HepG2 (cell line): ENCODE measurements around the gene TRAPPC4. TPM values are rescaled to one million over a fixed set of nuclear protein-coding genes. Genes with fewer than 3 reads are reported as not detected.
A peak's percentile ranks its signal among the peaks of the same experiment; 100 is the strongest.

ENCODE experiments used
- POLR2G ChIP-seq: fragments of 200-400 bp; formaldehyde crosslinking; IDR thresholded peaks from 2 replicates; pipeline ENCODE4 v1.6.1; 2018; ENCODE audit warnings: mild to moderate bottlenecking, low read depth, low read length, moderate library complexity
- SUZ12 ChIP-seq: fragments of 150-350 bp; IDR thresholded peaks from 2 replicates; pipeline ENCODE4 v1.6.1; 2014; ENCODE audit warnings: low read depth, low read length
- ZBTB42 ChIP-seq: sonication (generic); formaldehyde crosslinking; IDR thresholded peaks from 2 replicates; pipeline ENCODE4 v1.5.0; 2020; ENCODE audit warnings: mild to moderate bottlenecking, missing genetic modification reagents
- ZC3H4 ChIP-seq: sonication (generic); formaldehyde crosslinking; IDR thresholded peaks from 2 replicates; pipeline ENCODE4 v1.4.0; 2020; ENCODE audit warnings: missing genetic modification reagents, borderline replicate concordance
- ZKSCAN8 ChIP-seq: IDR thresholded peaks from 2 replicates; pipeline ENCODE4 v1.6.1; 2016; ENCODE audit warnings: borderline replicate concordance, missing genetic modification reagents, missing compliant biosample characterization
- ZNF281 ChIP-seq: sonication (generic); formaldehyde crosslinking; IDR thresholded peaks from 2 replicates; pipeline ENCODE4 v1.4.0; 2020; ENCODE audit warnings: missing genetic modification reagents, borderline replicate concordance
- ZNF570 ChIP-seq: sonication (generic); formaldehyde crosslinking; IDR thresholded peaks from 2 replicates; pipeline ENCODE4 v1.4.0; 2020; ENCODE audit warnings: mild to moderate bottlenecking, missing genetic modification reagents, borderline replicate concordance
- ZNF782 ChIP-seq: sonication (generic); formaldehyde crosslinking; IDR thresholded peaks from 2 replicates; pipeline ENCODE4 v1.4.0; 2020; ENCODE audit warnings: missing genetic modification reagents, mild to moderate bottlenecking, borderline replicate concordance
- ZSCAN25 ChIP-seq: sonication (generic); formaldehyde crosslinking; IDR thresholded peaks from 2 replicates; pipeline ENCODE4 v1.8.0; 2022; ENCODE audit warnings: mild to moderate bottlenecking, missing genetic modification reagents
- ZSCAN31 ChIP-seq: sonication (generic); formaldehyde crosslinking; IDR thresholded peaks from 2 replicates; pipeline ENCODE4 v1.5.0; 2020; ENCODE audit warnings: low read depth, mild to moderate bottlenecking, missing genetic modification reagents
- ZZZ3 ChIP-seq: sonication (generic); formaldehyde crosslinking; IDR thresholded peaks from 2 replicates; pipeline ENCODE4 v1.4.0; 2020; ENCODE audit warnings: missing genetic modification reagents, mild to moderate bottlenecking, borderline replicate concordance
- polyA plus RNA-seq, 8 experiments: library from polyadenylated mRNA; depleted of rRNA in 3 of 8; stranded (reverse) in 7 of 8; unstranded in 1 of 8; fragments of >200 nt; fragmentation: Illumina TruSeq in 4 of 8; extraction: Trizol in 4 of 8; gene quantifications; 2 replicates each; pipeline versions ENCODE4 v1.2.1 to v1.2.3, GENCODE V29; 2011 to 2016; ENCODE audit warnings: low read depth in 4 of 8, missing spikeins in 1 of 8, mixed read lengths in 1 of 8; ENCODE audit not compliant: insufficient read depth in 1 of 8
- total RNA-seq, 5 experiments: library from RNA; depleted of rRNA; stranded (reverse); fragments of >200 nt; fragmentation: Illumina TruSeq; extraction: Trizol; gene quantifications; 2 replicates each; pipeline ENCODE4 v1.2.3, GENCODE V29; 2016; ENCODE audit warnings: low read depth in 1 of 5
- TF ChIP-seq, protein P1 (sequence below): sonication (generic); formaldehyde crosslinking; IDR thresholded peaks from 2 replicates; pipeline ENCODE4 v1.4.0; 2020; ENCODE audit warnings: missing genetic modification reagents
- TF ChIP-seq, protein P2 (sequence below): sonication (generic); formaldehyde crosslinking; IDR thresholded peaks from 2 replicates; pipeline ENCODE4 v1.9.0; 2021; ENCODE audit warnings: missing genetic modification reagents, borderline replicate concordance
- TF ChIP-seq, protein P3 (sequence below): sonication (generic); formaldehyde crosslinking; IDR thresholded peaks from 2 replicates; pipeline ENCODE4 v1.5.1; 2020; ENCODE audit warnings: missing genetic modification reagents, mild to moderate bottlenecking, borderline replicate concordance
- TF ChIP-seq, protein P4 (sequence below): sonication (generic); formaldehyde crosslinking; IDR thresholded peaks from 2 replicates; pipeline ENCODE4 v1.8.0; 2022; ENCODE audit warnings: missing genetic modification reagents, mild to moderate bottlenecking, inconsistent platforms, borderline replicate concordance

TRAPPC4 gene
- total and polyA plus RNA-seq, 2 of the 13 experiments (the other 11 are each of a cell fraction or from before 2014, with no cell fraction given): 97.4 to 140 TPM

- TF ChIP-seq ZC3H4: no peak
- no peak for TF ChIP-seq ZSCAN25 (CRISPR knock-in tag)
- TF ChIP-seq, protein P1, sequence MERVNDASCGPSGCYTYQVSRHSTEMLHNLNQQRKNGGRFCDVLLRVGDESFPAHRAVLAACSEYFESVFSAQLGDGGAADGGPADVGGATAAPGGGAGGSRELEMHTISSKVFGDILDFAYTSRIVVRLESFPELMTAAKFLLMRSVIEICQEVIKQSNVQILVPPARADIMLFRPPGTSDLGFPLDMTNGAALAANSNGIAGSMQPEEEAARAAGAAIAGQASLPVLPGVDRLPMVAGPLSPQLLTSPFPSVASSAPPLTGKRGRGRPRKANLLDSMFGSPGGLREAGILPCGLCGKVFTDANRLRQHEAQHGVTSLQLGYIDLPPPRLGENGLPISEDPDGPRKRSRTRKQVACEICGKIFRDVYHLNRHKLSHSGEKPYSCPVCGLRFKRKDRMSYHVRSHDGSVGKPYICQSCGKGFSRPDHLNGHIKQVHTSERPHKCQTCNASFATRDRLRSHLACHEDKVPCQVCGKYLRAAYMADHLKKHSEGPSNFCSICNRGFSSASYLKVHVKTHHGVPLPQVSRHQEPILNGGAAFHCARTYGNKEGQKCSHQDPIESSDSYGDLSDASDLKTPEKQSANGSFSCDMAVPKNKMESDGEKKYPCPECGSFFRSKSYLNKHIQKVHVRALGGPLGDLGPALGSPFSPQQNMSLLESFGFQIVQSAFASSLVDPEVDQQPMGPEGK (CRISPR knock-in tag): no peak; the same call in 1 of the 2 replicates
- TF ChIP-seq ZBTB42 (CRISPR knock-in tag): no peak
- TF ChIP-seq ZSCAN31 (CRISPR knock-in tag): peak; percentile 65; the same call in 1 of the 2 replicates
- TF ChIP-seq POLR2G: peak; percentile 95
- TF ChIP-seq, protein P2, sequence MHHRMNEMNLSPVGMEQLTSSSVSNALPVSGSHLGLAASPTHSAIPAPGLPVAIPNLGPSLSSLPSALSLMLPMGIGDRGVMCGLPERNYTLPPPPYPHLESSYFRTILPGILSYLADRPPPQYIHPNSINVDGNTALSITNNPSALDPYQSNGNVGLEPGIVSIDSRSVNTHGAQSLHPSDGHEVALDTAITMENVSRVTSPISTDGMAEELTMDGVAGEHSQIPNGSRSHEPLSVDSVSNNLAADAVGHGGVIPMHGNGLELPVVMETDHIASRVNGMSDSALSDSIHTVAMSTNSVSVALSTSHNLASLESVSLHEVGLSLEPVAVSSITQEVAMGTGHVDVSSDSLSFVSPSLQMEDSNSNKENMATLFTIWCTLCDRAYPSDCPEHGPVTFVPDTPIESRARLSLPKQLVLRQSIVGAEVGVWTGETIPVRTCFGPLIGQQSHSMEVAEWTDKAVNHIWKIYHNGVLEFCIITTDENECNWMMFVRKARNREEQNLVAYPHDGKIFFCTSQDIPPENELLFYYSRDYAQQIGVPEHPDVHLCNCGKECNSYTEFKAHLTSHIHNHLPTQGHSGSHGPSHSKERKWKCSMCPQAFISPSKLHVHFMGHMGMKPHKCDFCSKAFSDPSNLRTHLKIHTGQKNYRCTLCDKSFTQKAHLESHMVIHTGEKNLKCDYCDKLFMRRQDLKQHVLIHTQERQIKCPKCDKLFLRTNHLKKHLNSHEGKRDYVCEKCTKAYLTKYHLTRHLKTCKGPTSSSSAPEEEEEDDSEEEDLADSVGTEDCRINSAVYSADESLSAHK (CRISPR knock-in tag): no peak
- TF ChIP-seq ZKSCAN8 (CRISPR knock-in tag): no peak
- TF ChIP-seq ZZZ3: peak; percentile 41; the same call in 1 of the 2 replicates
- TF ChIP-seq SUZ12: no peak
- no peak for TF ChIP-seq ZNF570 (CRISPR knock-in tag)
- TF ChIP-seq, protein P3, sequence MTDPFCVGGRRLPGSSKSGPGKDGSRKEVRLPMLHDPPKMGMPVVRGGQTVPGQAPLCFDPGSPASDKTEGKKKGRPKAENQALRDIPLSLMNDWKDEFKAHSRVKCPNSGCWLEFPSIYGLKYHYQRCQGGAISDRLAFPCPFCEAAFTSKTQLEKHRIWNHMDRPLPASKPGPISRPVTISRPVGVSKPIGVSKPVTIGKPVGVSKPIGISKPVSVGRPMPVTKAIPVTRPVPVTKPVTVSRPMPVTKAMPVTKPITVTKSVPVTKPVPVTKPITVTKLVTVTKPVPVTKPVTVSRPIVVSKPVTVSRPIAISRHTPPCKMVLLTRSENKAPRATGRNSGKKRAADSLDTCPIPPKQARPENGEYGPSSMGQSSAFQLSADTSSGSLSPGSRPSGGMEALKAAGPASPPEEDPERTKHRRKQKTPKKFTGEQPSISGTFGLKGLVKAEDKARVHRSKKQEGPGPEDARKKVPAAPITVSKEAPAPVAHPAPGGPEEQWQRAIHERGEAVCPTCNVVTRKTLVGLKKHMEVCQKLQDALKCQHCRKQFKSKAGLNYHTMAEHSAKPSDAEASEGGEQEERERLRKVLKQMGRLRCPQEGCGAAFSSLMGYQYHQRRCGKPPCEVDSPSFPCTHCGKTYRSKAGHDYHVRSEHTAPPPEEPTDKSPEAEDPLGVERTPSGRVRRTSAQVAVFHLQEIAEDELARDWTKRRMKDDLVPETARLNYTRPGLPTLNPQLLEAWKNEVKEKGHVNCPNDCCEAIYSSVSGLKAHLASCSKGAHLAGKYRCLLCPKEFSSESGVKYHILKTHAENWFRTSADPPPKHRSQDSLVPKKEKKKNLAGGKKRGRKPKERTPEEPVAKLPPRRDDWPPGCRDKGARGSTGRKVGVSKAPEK (CRISPR knock-in tag): no peak
- TF ChIP-seq ZNF281 (CRISPR knock-in tag): no peak
- TF ChIP-seq ZNF782 (CRISPR knock-in tag): no peak; the same call in 1 of the 2 replicates
- TF ChIP-seq, protein P4, sequence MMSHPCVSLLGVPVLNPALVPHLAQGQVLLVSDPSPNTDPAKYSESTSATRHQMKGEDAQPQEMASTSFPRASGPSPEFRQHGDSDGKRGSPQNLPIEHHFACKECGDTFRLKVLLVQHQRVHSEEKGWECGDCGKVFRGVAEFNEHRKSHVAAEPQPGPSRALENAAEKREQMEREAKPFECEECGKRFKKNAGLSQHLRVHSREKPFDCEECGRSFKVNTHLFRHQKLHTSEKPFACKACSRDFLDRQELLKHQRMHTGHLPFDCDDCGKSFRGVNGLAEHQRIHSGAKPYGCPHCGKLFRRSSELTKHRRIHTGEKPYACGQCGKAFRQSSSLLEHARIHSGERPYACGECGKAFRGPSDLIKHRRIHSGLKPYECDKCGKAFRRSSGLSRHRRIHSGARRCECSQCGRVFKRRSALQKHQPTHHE (CRISPR knock-in tag): peak; percentile 93
Observed at GRCh38 chr11:119018074-119018938, at the start of gene TRAPPC4, which contains the start of gene RPS25 (continued).
